IPS-20b (cell line): ENCODE measurements around the gene LCE4A.

Experiments used
- H3K27ac ChIP-seq: one replicate; pipeline ENCODE4 v1.5.1; 2013; ENCODE audit warnings: low read length
- H3K27me3 ChIP-seq: 2 replicates; pipeline ENCODE4 v1.6.1; 2013; ENCODE audit warnings: mild to moderate bottlenecking, low read length, inconsistent platforms; ENCODE audit not compliant: insufficient read depth
- H3K36me3 ChIP-seq: 2 replicates; pipeline ENCODE4 v1.6.1; 2013; ENCODE audit warnings: low read depth, mild to moderate bottlenecking, inconsistent platforms, low read length, moderate library complexity; ENCODE audit not compliant: insufficient read depth
- H3K4me1 ChIP-seq: 2 replicates; pipeline ENCODE4 v1.6.1; 2013; ENCODE audit warnings: mild to moderate bottlenecking, control low read depth, inconsistent platforms, low read length, moderate library complexity; ENCODE audit not compliant: insufficient read depth
- H3K4me3 ChIP-seq: 2 replicates; pipeline ENCODE4 v1.5.1; 2013; ENCODE audit warnings: mild to moderate bottlenecking, low read length, inconsistent platforms
- H3K9ac ChIP-seq: 2 replicates; pipeline ENCODE4 v1.6.1; 2013; ENCODE audit warnings: low read depth, mild to moderate bottlenecking, inconsistent platforms, low read length, moderate library complexity
- H3K9me3 ChIP-seq: 2 replicates; pipeline ENCODE4 v1.6.1; 2013; ENCODE audit warnings: mild to moderate bottlenecking, low read depth, low read length, inconsistent platforms; ENCODE audit not compliant: insufficient read depth

The LCE4A gene

DNA sequence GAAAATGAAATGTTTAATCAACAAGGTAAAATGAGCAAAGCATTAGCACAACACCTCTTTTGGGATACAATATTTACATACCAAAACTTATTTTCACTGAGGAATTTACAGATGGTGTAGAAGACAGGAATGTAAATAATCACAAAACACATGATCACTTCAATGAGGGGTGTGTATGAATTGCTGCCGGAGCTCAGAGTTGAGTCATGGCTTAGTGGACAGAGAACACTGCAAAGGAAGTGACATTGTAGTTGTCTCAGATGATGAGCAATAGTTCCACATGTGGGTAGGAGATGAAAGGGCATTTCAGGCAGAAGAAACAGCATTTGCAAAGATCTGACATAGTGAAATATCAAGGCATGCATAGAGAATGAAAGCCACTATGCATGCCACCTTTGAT, 44.3 kb downstream of the LCE4A start:
- Histone ChIP-seq H3K9ac (no peak overlapping the region), H3K4me1 (no peaks in the 10 kb centered on the region), H3K9me3 (peaks cover 45% of the 10 kb centered on the region), H3K36me3 (no peaks in the 10 kb centered on the region), H3K27me3 (no peaks in the 10 kb centered on the region), H3K27ac (no peak overlapping the region), H3K4me3 (no peak overlapping the region)

DNA sequence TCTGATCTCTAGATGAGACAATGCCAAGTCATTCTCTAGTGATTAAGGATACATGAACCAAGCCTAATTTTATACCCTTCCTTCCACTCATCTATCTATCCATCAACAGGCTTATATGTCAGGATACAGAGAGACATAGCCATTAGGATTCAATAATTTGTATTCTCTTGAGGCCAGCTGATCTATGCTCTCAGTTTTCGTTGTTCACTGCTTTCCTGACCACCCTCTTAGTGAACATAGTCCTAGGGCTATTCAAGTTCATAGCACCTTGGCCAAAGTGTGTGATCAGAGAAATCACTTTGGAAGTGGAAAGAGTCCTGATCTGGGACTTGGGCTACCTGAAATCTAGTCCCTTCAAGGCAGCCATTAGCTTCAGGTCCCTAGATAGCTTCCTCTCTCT, 45.6 kb downstream of the LCE4A start:
- Histone ChIP-seq H3K4me1 (no peaks in the 10 kb centered on the region), H3K9ac (no peak overlapping the region), H3K9me3 (peaks cover 46% of the 10 kb centered on the region), H3K27me3 (no peaks in the 10 kb centered on the region), H3K36me3 (no peaks in the 10 kb centered on the region), H3K27ac (no peak overlapping the region), H3K4me3 (no peak overlapping the region)

- Histone ChIP-seq H3K27ac (no peak overlapping the region), H3K9ac (no peak overlapping the region), H3K4me1 (no peaks in the 10 kb centered on the region), H3K9me3 (peaks cover 67% of the 10 kb centered on the region), H3K4me3 (no peak overlapping the region), H3K36me3 (no peaks in the 10 kb centered on the region), H3K27me3 (no peaks in the 10 kb centered on the region)
Observed at GRCh38 chr1:152756872-152757271, 48.9 kb downstream of the LCE4A start.

GRCh38 chr1:152757747-152758146, 49.8 kb downstream of the LCE4A start, which contains the start of gene KPRP:
TSS of gene KPRP (plus strand) at chr1:152758025. CDS start at chr1:152759589, 1,564 bp downstream.
- Histone ChIP-seq H3K9ac (no peak within 1 kb of the TSS), H3K27me3 (no peaks in the 10 kb centered on the region)

DNA sequence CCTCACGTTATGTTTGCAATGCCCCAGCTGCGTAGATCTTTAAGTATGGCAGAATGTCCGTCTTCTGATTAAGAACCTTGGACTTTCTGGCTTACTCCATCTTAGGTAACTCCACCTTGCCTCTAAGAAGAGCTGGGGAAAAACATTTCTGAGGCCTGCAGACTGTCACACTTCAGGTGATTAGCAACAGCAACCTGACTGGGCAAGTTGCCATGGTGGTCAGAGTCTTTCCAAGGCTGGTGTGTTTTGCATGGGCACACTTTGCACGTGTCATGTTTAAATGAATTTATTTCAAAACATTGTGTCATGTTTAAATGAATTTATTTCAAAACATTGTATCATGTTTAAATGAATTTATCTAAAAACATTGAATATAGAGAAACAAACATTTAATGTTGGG, 50.7 kb downstream of the LCE4A start:
- Histone ChIP-seq H3K4me3 (no peak overlapping the region), H3K9me3 (peaks cover 68% of the 10 kb centered on the region), H3K4me1 (no peaks in the 10 kb centered on the region), H3K27ac (no peak overlapping the region), H3K27me3 (no peaks in the 10 kb centered on the region), H3K9ac (no peak overlapping the region), H3K36me3 (no peaks in the 10 kb centered on the region)

More at GRCh38 chr1:152757747-152758146, 49.8 kb downstream of the LCE4A start, which contains the start of gene KPRP:
- Histone ChIP-seq H3K4me3 (no peak within 1 kb of the TSS), H3K9me3 (peaks cover 66% of the 10 kb centered on the region), H3K36me3 (no peaks in the 10 kb centered on the region), H3K27ac (no peak within 1 kb of the TSS), H3K4me1 (no peaks in the 10 kb centered on the region)
